Measurements from ENCODE around the gene NCAM2.

- TF ChIP-seq POLR2A (IDR thresholded peaks at IDR 0.05) (no peak), POLR2AphosphoS5 (IDR thresholded peaks at IDR 0.05) (no peak), CTCF (IDR thresholded peaks at IDR 0.05) (no peak)
Observed at GRCh38 chr21:21457077-21457476, 458.9 kb downstream of the NCAM2 start.
